Cerebellar cortex (tissue), 1 donor: ENCODE results near the gene THADA.
"Not testable (repeated sequence)": the region's sequence is repeated elsewhere in the genome, so short reads cannot be mapped to it uniquely, and the experiment has no call there.

ENCODE experiments used
- DNase-seq: peaks from one replicate; pipeline ENCODE4 v3.0.0-alpha.2; 2015; ENCODE audit warnings: low spot score

The THADA gene

DNA sequence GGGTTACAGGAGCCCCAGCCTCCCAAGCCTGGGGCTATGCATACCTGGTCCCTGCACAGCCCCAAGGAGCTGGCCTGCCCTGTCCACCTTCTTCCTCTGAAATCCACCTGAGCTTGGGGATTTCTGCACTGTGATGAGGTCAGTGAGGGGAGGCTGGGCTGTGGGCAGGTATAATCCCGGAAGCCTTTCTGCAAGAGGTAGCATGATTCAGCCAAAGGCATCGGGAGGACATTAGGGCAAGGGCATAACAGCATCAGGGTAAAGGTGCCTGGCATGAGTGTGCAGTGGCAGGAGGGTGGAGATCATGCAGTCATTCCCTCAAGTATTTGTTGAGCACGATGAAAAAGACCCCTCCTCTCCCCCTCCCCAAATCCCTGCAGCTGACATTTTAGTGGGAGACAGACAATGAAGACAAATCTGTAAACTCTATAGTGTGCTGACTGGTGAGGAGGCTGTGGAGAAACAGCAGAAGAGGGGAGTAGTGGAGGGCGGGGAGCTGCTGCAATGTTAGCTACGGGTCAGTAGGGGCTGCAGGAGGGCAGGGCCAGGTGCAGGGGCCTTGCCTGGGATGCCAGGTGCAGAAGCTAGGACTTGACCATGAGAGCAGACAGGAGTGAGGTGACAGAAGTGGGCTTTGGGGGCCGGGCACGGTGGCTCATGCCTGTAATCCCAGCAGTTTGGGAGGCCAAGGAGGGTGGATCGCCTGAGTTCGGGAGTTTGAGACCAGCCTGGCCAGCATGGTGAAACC lies 388.1 kb downstream of the THADA start:
- no peak for DNase-seq

GRCh38 chr2:43206602-43207001 lies 389.2 kb downstream of the THADA start:
- no peak for DNase-seq

- no peak for DNase-seq
Measured at GRCh38 chr2:43203373-43203772, 392.5 kb downstream of the THADA start.

DNA sequence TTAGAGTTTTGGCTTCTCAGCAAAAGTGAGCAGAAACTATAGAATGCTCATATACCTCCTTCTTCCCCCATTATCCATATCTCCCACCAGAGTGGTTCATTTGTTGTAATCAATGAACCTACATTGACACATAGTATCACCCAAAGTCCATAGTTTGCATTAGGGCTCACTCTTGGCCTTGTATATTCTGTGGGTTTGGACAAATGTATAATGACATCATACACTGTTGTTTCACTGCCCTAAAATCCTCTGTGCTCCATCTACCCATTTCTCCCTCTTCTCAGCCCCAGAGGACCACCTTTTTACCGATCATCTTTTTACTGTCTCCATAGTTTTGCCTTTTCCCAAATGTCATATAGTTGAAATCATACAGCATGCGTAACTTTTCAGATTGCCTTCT lies 393.5 kb downstream of the THADA start:
- DNase-seq, result no peak

DNA sequence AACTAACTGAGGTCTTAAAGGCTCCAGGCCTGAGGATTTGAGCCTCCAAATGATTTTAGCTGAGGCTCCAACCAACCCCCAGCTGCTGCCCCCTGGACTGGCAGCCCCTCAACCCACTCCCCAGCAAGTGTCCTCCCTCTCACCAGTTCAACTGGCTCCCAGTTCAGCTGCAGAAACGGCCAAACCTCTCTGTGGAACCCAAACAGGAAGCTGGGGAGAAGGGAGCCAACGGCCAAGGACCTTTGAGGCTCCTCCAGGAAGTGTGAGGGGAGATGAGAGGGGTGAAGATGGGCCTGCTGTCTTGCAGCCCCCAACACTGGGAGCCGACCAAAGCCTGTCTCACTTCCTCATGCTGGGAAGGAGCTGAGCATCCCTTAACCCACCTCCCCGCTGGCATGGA lies 394.3 kb downstream of the THADA start:
- DNase-seq, result no peak

DNA sequence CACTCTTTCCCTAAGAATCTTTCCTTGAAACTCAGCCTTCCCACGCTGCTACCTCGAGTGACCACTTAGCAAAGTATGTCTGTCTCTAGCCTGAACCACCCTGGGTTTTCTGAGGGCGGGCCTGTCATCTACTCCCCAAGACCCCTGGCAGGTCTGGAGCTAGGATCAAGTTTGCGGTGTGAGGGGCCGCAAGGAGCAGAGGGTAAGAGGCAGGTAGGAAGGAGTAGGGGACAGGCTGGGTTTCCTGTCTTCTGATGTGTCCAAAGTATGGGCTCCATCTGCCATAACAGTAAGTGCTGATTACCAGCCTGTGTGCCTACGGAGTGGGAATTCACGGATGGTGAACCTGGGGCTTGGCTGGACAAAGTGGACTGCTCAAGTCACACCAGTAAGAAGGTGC lies 394.8 kb downstream of the THADA start:
- DNase-seq, result no peak

DNA sequence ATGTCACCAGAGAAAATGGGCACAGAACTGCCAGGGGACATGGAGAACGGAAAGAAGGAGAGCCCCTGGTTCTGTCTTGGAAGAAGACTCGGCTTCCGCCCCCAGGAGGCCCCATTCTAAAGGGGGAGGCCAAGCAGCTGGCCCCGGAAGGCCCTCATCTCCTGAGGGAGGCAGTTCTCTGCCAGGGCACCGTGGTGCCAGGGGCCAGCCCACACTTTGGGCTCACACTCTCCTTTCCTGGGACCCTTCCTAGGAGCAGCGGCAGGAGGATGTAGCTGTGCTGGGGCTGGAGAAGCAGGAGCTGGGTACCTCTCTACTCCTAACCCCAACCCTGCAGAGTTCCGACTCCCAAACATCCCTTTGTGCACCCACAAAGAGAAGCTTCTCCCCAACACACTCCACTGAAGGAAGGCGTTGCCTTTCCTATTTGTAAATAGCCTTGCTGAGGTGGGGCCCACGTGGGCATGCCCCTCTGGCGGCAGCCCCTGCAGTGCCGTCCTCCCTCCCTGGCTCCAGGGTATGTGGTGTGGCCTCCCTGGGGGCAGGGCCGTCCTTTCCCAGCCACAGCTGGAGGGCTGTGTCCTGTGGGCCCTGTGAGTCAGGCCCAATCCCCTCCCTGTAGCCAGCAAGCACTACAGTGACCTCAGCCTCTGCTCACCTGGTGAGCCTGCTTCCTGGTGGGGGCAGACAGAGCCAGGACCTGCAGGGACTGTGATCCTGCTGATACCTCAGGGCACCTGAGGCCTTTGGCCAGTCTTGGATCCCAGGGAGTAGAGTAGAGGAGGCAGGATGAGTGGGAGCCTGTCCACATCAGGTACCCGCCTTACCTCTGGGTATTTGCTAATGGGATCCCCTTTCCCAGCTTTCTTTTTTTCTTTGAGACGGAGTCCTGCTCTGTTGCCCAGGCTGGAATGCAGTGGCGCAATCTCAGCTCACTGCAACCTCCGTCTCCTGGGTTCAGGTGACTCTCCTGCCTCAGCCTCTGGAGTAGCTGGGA lies 396.0 kb downstream of the THADA start:
- no peak for DNase-seq

DNA sequence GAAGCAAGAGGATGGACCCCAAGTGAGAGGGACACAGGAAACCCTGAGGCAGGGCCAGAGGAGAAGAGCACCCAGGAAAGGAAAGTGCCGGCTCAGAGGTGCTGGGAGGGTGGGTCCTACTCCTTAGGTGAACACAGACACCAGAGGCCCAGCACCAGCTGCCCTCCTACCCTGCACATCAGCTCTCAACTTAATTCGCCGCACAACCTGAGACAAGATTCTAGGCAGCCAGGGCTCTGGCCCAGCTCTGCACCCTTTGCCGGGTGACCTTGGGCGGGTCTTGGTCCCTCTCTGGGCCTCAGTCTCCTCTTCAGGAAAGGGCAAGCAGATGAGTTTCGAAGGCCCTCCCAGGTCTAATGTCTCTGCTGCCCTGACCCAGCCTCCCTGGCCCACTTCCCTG lies 397.6 kb downstream of the THADA start:
- DNase-seq, result no peak

GRCh38 chr2:43197588-43197896 lies 398.3 kb downstream of the THADA start:
- DNase-seq, result no peak

- no peak for DNase-seq
Measured at GRCh38 chr2:43196768-43197587, 398.9 kb downstream of the THADA start.

DNA sequence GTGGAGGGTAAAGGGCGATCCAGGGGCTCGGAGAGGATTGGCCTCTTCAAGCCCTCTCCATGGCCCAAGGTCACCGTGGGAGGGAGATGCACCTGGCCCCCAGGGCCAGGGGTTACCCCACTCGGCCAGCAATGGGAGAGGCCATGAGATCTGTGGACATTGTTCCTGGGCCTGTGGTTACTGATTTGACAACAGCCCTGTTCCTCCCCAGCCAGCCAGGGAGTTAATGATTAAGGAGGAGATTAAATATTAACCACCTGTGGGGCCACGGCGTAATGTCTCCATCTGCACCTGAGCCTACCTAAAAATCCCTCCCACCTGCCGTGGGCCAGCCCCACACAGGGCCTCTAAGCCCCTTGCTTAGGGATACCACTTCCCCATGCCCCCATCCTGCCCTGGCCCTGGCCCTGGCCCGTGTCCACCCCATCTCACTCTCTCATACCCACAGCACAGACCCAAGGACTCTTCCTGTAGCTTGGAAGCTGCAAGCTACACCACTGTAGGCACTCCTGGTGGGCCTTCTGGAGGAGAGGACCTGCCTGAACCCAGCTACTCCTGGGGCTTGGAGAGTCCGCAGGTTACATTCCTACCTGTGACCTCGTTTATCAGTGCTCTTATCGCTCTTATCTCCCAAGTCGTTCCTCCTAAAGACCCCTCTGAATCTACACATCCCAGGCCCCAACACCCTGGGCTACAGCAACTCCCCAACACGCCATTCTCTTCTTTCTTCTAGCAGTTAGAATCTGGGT lies 401.5 kb downstream of the THADA start:
- DNase-seq, result no peak

DNA sequence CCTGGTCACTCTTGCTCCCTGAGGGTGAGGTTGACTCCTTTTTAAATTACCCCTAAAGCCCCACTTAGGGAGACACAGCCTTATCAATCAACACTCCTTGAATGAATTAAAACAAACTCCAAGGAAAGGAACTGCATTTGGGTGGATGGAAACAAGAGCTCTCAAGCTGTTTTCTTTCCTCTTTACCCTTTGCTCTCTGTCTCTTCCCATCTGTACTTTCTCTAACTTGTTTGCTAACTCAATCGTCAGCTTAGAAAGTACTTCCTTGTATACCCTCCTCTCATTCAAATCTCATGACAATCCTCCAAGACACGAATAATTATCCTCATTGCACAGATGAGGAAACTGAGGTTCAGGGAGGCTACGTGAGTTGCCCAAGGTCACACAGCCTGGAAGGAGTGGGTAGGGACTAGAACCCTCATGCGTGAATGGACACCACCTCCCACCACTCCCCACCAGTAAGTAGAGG lies 402.2 kb downstream of the THADA start:
- DNase-seq, result no peak

GRCh38 chr2:43192744-43193651 lies 402.8 kb downstream of the THADA start:
- DNase-seq, result no peak

GRCh38 chr2:43191947-43192516 lies 403.8 kb downstream of the THADA start:
- DNase-seq, result no peak

DNA sequence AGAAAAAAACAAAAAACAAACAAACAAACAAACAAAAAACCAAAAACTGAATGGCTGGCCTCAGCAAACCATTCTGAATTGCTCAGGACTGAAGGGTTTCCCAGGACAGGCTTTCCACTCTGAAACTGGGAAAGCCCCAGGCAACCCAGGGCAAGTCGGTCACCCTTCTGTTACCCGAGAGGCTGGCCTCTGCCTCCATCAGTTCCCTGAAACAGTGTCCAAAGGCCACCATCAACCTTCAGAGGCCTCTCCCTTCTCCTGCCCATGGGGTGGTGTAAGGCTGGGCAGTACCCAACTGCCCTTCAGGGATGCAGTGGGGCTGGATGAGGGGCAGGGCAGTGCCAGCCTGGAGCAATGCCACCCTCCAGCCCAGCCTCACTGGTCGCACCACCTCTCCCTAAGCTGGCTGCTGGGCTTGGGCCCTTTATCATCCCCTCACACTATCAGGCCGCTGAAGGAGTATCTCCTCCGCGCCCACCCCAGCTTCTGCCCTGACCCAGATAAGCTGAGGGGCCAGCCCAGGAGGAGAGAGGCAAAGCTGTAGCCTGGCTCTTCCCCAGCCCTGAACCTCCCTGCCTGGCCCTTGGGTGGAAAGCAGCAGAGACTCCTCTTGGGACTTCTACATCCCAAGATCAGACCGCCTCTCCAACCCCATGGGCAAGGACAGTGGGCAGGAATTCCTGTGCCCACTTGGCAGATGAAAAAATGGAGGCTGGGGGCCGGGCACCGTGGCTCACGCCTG lies 405.4 kb downstream of the THADA start:
- no peak for DNase-seq

DNA sequence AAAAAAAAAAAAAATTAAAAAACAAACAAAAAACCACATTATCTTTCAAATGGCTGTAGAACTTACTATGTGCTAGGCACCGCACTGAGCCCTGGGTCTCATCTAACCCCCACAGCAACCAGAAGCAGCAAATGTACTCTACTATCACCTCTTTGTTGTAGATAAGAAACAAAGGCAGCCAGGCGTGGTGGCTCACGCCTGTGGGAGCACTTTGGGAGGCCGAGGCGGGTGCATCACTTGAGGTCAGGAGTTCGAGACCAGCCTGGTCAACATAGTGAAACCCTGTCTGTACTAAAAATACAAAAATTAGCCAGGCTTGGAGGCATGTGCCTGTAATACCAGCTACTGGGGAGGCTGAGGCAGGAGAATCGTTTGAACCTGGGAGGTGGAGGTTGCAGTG lies 406.0 kb downstream of the THADA start:
- DNase-seq, result not testable (repeated sequence)

DNA sequence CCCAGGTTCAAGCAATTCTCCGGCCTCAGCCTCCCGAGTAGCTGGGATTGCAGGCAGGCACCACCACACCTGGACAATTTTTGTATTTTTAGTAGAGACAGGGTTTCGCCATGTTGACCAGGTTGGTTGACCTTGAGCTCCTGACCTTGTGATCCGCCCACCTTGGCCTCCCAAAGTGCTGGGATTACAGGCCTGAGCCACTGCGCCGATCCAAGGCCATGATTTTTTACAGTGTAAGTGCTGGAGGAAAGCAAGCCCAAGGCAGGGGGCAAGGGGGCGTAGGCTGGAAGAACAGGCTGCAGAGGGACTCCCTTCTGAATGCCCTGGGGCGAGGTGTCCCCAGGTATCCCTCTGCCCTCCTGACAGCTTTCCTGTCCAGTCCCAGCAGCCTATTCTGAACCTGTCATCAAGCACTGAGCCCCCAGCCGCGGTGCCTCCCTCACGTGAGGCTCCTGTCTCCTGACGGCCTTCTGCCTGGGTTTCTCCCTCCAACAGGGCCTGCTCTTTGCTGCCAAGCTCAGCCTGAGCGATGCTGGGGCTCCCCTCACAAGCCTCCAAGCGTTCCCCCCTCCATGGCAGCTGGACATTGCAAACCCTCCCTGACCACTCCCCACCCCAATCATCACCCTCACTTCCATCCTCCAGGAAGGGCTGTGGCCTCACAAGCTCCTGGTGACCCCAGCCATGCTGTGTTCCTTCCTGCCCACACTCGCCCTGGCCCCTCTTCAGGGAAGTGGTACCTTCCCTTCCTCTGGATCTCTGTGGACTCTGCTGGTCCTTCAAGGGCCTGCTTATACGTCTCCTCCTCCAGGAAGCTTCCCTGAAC lies 407.1 kb downstream of the THADA start:
- DNase-seq, result no peak

DNA sequence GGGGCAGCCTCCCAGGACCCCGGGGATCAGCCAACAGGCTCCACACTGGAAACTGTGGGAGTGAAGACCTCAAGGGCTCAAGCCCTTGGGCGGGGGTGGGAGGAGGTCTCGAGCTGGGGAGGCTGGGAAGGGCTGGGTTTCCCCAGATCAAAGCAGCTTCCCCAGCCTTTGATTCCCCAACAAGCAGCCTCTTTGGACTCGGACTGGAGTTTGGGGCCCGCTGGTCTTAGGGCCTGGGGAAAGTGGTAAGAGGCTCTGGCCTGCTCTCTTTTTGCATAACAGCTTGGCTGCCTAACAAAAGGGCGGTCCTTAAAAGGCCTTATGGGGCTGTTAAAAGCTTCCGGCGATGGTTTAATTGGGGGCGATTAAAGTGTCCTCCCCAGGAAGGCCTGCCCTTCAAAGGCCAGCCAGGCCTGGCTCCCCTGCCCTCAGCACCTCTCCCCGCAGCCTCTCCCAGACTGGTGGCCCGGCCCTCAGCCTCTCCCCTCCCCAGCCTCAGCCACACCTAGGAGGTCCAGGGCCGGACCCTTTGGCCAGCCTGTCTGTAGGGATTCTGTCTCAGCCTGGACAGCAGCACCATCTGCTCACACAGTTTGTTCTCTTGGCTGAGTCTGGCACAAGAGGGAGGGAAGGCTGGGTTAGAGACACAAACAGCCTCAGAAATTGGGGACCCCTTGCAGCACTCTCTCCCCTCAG lies 409.0 kb downstream of the THADA start:
- DNase-seq, result peak; percentile 41
